ENCODE measurements around the gene KIAA1210. TPM values are rescaled to one million over a fixed set of nuclear protein-coding genes. Genes with fewer than 3 reads are reported as not detected.

Gene KIAA1210
- polyA plus RNA-seq, 3 donors: not detected

GRCh38 chrX:119042996-119043395 is 84.6 kb downstream of the KIAA1210 start:
- WGBS (ENCODE audit: insufficient coverage): no CpG with 5 or more reads among the region's 1 CpG
- no peak for TF ChIP-seq CTCF (IDR thresholded peaks at IDR 0.05)
- H3K27me3 Mint-ChIP-seq (ENCODE audit: low read depth in 3 of 3): peaks cover 0 to 10% (median 4%) of the 10 kb centered on the region in 3 donors

GRCh38 chrX:119042040-119042439 is 85.6 kb downstream of the KIAA1210 start:
- Mint-ChIP-seq H3K4me1 (peaks cover 4% of the 10 kb centered on the region), H3K9me3 (peaks cover 0 to 1% (median 0%) of the 10 kb centered on the region in 7 donors), H3K4me3 (no peak overlapping the region), H3K27me3 (ENCODE audit: low read depth in 3 of 3) (peaks cover 0 to 9% (median 2%) of the 10 kb centered on the region in 3 donors), H3K36me3 (no peaks in the 10 kb centered on the region), H3K27ac (no peak overlapping the region)
- Histone ChIP-seq H3K36me3 (replicated peaks in 1 of 2; ENCODE audit: control insufficient read depth in 1 of 2, insufficient read depth in 2 of 2, low read length in 2 of 2) (no peaks in the 10 kb centered on the region), H3K9me3 (replicated peaks in 1 of 2; ENCODE audit: control insufficient read depth in 1 of 2, insufficient read depth in 1 of 2, low read length in 2 of 2) (no peaks in the 10 kb centered on the region), H3K4me1 (ENCODE audit: control insufficient read depth in 1 of 2, insufficient read depth in 2 of 2, low read length in 2 of 2) (no peaks in the 10 kb centered on the region), H3K4me3 (replicated peaks in 1 of 3; ENCODE audit: low read depth in 2 of 3, low read length in 3 of 3) (no peak overlapping the region), H2AFZ (ENCODE audit: insufficient read depth, low read depth, low read length, poor library complexity, severe bottlenecking) (no peak overlapping the region), H4K20me1 (ENCODE audit: insufficient read depth, low read length) (no peaks in the 10 kb centered on the region), H3K27ac (ENCODE audit: low read depth in 1 of 2, low read length in 2 of 2) (no peak overlapping the region), H3K4me2 (replicated peaks; ENCODE audit: extremely low read depth, low read length, poor library complexity, severe bottlenecking) (no peak overlapping the region), H3K9ac (ENCODE audit: insufficient read depth, low read length, poor library complexity, severe bottlenecking) (no peak overlapping the region), H3K27me3 (ENCODE audit: control insufficient read depth in 2 of 2, insufficient read depth in 2 of 2, low read length in 2 of 2) (no peaks in the 10 kb centered on the region), H3K79me2 (ENCODE audit: insufficient read depth, low read length) (no peaks in the 10 kb centered on the region)
- no CpG with 5 or more reads among the region's 3 CpGs for WGBS (ENCODE audit: insufficient coverage)
- TF ChIP-seq CTCF (IDR thresholded peaks at IDR 0.05): no peak
- no peak for DNase-seq
- intact Hi-C loops (cut with micrococcal nuclease): no loop called here

More at GRCh38 chrX:119042996-119043395, 84.6 kb downstream of the KIAA1210 start:
- H3K4me1 Mint-ChIP-seq: peaks cover 4% of the 10 kb centered on the region
- H3K4me1 ChIP-seq (ENCODE audit: control insufficient read depth in 1 of 2, insufficient read depth in 2 of 2, low read length in 2 of 2): no peaks in the 10 kb centered on the region
- peaks cover 0 to 2% (median 0%) of the 10 kb centered on the region in 7 donors for H3K9me3 Mint-ChIP-seq
- H3K36me3 Mint-ChIP-seq: no peaks in the 10 kb centered on the region
- no peak overlapping the region for H3K4me3 ChIP-seq (replicated peaks in 1 of 3; ENCODE audit: low read depth in 2 of 3, low read length in 3 of 3)
- intact Hi-C loops (cut with micrococcal nuclease): no loop called here
- no peaks in the 10 kb centered on the region for H3K27me3 ChIP-seq (ENCODE audit: control insufficient read depth in 2 of 2, insufficient read depth in 2 of 2, low read length in 2 of 2)
- no peak overlapping the region for H3K27ac ChIP-seq (ENCODE audit: low read depth in 1 of 2, low read length in 2 of 2)
- H4K20me1 ChIP-seq (ENCODE audit: insufficient read depth, low read length): no peaks in the 10 kb centered on the region
- H3K9me3 ChIP-seq (replicated peaks in 1 of 2; ENCODE audit: control insufficient read depth in 1 of 2, insufficient read depth in 1 of 2, low read length in 2 of 2): no peaks in the 10 kb centered on the region
- H2AFZ ChIP-seq (ENCODE audit: insufficient read depth, low read depth, low read length, poor library complexity, severe bottlenecking): no peak overlapping the region
- no peak for DNase-seq
- no peak overlapping the region for H3K4me3 Mint-ChIP-seq
- no peak overlapping the region for H3K9ac ChIP-seq (ENCODE audit: insufficient read depth, low read length, poor library complexity, severe bottlenecking)
- no peak overlapping the region for H3K4me2 ChIP-seq (replicated peaks; ENCODE audit: extremely low read depth, low read length, poor library complexity, severe bottlenecking)
- no peaks in the 10 kb centered on the region for H3K79me2 ChIP-seq (ENCODE audit: insufficient read depth, low read length)
- H3K36me3 ChIP-seq (replicated peaks in 1 of 2; ENCODE audit: control insufficient read depth in 1 of 2, insufficient read depth in 2 of 2, low read length in 2 of 2): no peaks in the 10 kb centered on the region
- no peak overlapping the region for H3K27ac Mint-ChIP-seq

Data from CD14-positive monocyte (primary cell).